H1 (cell line): Measurements from ENCODE around the gene EPHA5. TPM values are rescaled to one million over a fixed set of nuclear protein-coding genes. Genes with fewer than 3 reads are reported as not detected.

Experiments
- CTCF ChIA-PET: fragments of 300-600 bp; sonication (Branson Sonifier 250); formaldehyde crosslinking; loops from one replicate; lab custom pipeline; 2021; ENCODE audit not compliant: partially characterized antibody; lab: Charles Lee
- POLR2A ChIA-PET: fragments of 300-600 bp; sonication (Branson Sonifier 250); formaldehyde crosslinking; loops from one replicate; lab custom pipeline; 2021; ENCODE audit warnings: inconsistent platforms; ENCODE audit not compliant: partially characterized antibody; lab: Charles Lee
- DNase-seq, 2 experiments: peaks; one replicate each; pipeline versions ENCODE4 v3.0.0 to v3.0.0-alpha.2; 2010 to 2022; ENCODE audit warnings: low spot score in 2 of 2, low read depth in 1 of 2, mixed read lengths in 1 of 2
- FAIRE-seq: peaks from 2 replicates; lab custom pipeline; 2011; peaks lifted over from hg19 to GRCh38; lab: Jason Lieb, UNC
- H2AFZ ChIP-seq: 2 replicates; pipeline ENCODE4 v1.8.1; 2012; ENCODE audit warnings: low read length, inconsistent platforms
- H2AK5ac ChIP-seq: 2 replicates; pipeline ENCODE4 v1.6.1; 2013; ENCODE audit warnings: low read depth, low read length
- H2BK120ac ChIP-seq: replicated peaks from 2 replicates; pipeline ENCODE3; 2013; ENCODE audit warnings: low read depth, low read length, inconsistent platforms
- H2BK12ac ChIP-seq: 2 replicates; pipeline ENCODE4 v1.6.1; 2013; ENCODE audit warnings: low read depth, low read length
- H2BK15ac ChIP-seq: 2 replicates; pipeline ENCODE4 v1.6.1; 2013; ENCODE audit warnings: low read length
- H2BK20ac ChIP-seq: 2 replicates; pipeline ENCODE4 v1.6.1; 2013; ENCODE audit warnings: low read length
- H2BK5ac ChIP-seq: 2 replicates; pipeline ENCODE4 v1.6.1; 2013; ENCODE audit warnings: low read depth, low read length
- H3K14ac ChIP-seq: 2 replicates; pipeline ENCODE4 v1.6.1; 2013; ENCODE audit warnings: inconsistent platforms; ENCODE audit not compliant: insufficient read length
- H3K18ac ChIP-seq: 2 replicates; pipeline ENCODE4 v1.6.1; 2013; ENCODE audit warnings: low read length; ENCODE audit errors: extremely low read depth
- H3K23ac ChIP-seq: 2 replicates; pipeline ENCODE4 v1.6.1; 2013; ENCODE audit warnings: inconsistent platforms; ENCODE audit not compliant: insufficient read length
- H3K23me2 ChIP-seq: 2 replicates; pipeline ENCODE4 v1.6.1; 2013; ENCODE audit warnings: low read depth, low read length
- H3K27ac ChIP-seq: 2 replicates; pipeline ENCODE4 v1.6.1; 2011; ENCODE audit warnings: low read depth, low read length, inconsistent platforms
- H3K27me3 ChIP-seq, 4 experiments: replicated peaks in 1 of 4; 1 replicate in 1 of 4; 2 replicates in 3 of 4; pipeline versions ENCODE4 v1.6.1 to v1.8.1; 2011 to 2013; ENCODE audit warnings: low read length in 3 of 4, mild to moderate bottlenecking in 3 of 4, inconsistent platforms in 2 of 4, mixed read lengths in 2 of 4, moderate library complexity in 1 of 4; ENCODE audit not compliant: control insufficient read depth in 3 of 4, insufficient read depth in 3 of 4; ENCODE audit errors: extremely low read depth in 1 of 4
- H3K36me3 ChIP-seq, 4 experiments: 2 replicates each; pipeline versions ENCODE4 v1.6.1 to v1.8.1; 2011 to 2013; ENCODE audit warnings: mild to moderate bottlenecking in 4 of 4, low read length in 3 of 4, moderate library complexity in 2 of 4, control low read depth in 1 of 4, inconsistent platforms in 1 of 4; ENCODE audit not compliant: insufficient read depth in 4 of 4, control insufficient read depth in 2 of 4
- H3K4ac ChIP-seq: replicated peaks from 2 replicates; pipeline ENCODE3; 2013; ENCODE audit warnings: low read length, low read depth, mixed read lengths, inconsistent platforms; ENCODE audit not compliant: insufficient read length
- H3K4me1 ChIP-seq, 4 experiments: replicated peaks in 1 of 4; 1 replicate in 1 of 4; 2 replicates in 3 of 4; pipeline versions ENCODE4 v1.6.1 to v1.8.1; 2011 to 2013; ENCODE audit warnings: low read length in 3 of 4, inconsistent platforms in 2 of 4, mixed read lengths in 1 of 4; ENCODE audit not compliant: insufficient read depth in 4 of 4, control insufficient read depth in 3 of 4
- H3K4me2 ChIP-seq, 2 experiments: 2 replicates each; pipeline versions ENCODE4 v1.6.1 to v1.8.1; 2011 to 2013; ENCODE audit warnings: low read depth in 2 of 2, low read length in 2 of 2, control low read depth in 1 of 2, inconsistent platforms in 1 of 2, mild to moderate bottlenecking in 1 of 2; ENCODE audit not compliant: insufficient read depth in 1 of 2
- H3K4me3 ChIP-seq, 4 experiments: fragments of 200-600, 300-600 bp in 1 of 4; sonication (generic), shearing (Covaris generic), sonication (Bioruptor Twin) in 1 of 4; 2 replicates each; pipeline versions ENCODE4 v1.5.1 to v1.8.1; 2011 to 2016; ENCODE audit warnings: low read length in 4 of 4, low read depth in 3 of 4, control low read depth in 2 of 4, inconsistent platforms in 2 of 4, mild to moderate bottlenecking in 2 of 4, mixed read lengths in 1 of 4, moderate library complexity in 1 of 4; ENCODE audit not compliant: insufficient read depth in 2 of 4; ENCODE audit errors: extremely low read depth in 1 of 4
- H3K56ac ChIP-seq: replicated peaks from 2 replicates; pipeline ENCODE3; 2013; ENCODE audit warnings: low read depth, mild to moderate bottlenecking, mixed read lengths, low read length, inconsistent platforms; ENCODE audit not compliant: insufficient read length
- H3K79me1 ChIP-seq: 2 replicates; pipeline ENCODE4 v1.6.1; 2013; ENCODE audit warnings: low read depth, low read length, control low read depth
- H3K79me2 ChIP-seq, 2 experiments: 2 replicates each; pipeline versions ENCODE4 v1.6.1 to v1.8.1; 2012 to 2013; ENCODE audit warnings: low read length in 2 of 2, mild to moderate bottlenecking in 2 of 2, inconsistent platforms in 1 of 2; ENCODE audit not compliant: insufficient read depth in 2 of 2, control insufficient read depth in 1 of 2
- H3K9ac ChIP-seq, 4 experiments: replicated peaks in 1 of 4; 1 replicate in 1 of 4; 2 replicates in 3 of 4; pipeline versions ENCODE4 v1.6.1 to v1.8.1; 2011 to 2013; ENCODE audit warnings: low read depth in 3 of 4, low read length in 3 of 4, control low read depth in 2 of 4, mild to moderate bottlenecking in 2 of 4, moderate library complexity in 2 of 4, inconsistent platforms in 1 of 4; ENCODE audit errors: extremely low read depth in 1 of 4
- H3K9me3 ChIP-seq, 2 experiments: 2 replicates each; pipeline versions ENCODE4 v1.6.1 to v1.8.1; 2012 to 2013; ENCODE audit warnings: mild to moderate bottlenecking in 2 of 2, moderate library complexity in 2 of 2, control low read depth in 1 of 2, inconsistent platforms in 1 of 2, low read depth in 1 of 2, low read length in 1 of 2, mixed read lengths in 1 of 2; ENCODE audit not compliant: insufficient read depth in 2 of 2
- H4K20me1 ChIP-seq, 2 experiments: replicated peaks in 1 of 2; 2 replicates each; pipeline versions ENCODE3 to v1.8.1; 2011 to 2013; ENCODE audit warnings: inconsistent platforms in 2 of 2, low read length in 2 of 2, mild to moderate bottlenecking in 1 of 2; ENCODE audit not compliant: insufficient read depth in 2 of 2, control insufficient read depth in 1 of 2
- H4K5ac ChIP-seq: 2 replicates; pipeline ENCODE4 v1.6.1; 2013; ENCODE audit warnings: low read length, low read depth, mixed read lengths, inconsistent platforms; ENCODE audit not compliant: insufficient read length
- H4K8ac ChIP-seq: 2 replicates; pipeline ENCODE4 v1.8.0; 2013; ENCODE audit warnings: mild to moderate bottlenecking, moderate library complexity, low read length, inconsistent platforms; ENCODE audit not compliant: insufficient read depth; ENCODE audit errors: extremely low read depth
- H4K91ac ChIP-seq: replicated peaks from 2 replicates; pipeline ENCODE3; 2013; ENCODE audit warnings: low read length, mixed read lengths, inconsistent platforms; ENCODE audit not compliant: insufficient read length
- CBX8 ChIP-seq: fragments of 300-800, 300-1000 bp; sonication (generic); IDR thresholded peaks from 2 replicates; pipeline ENCODE4 v1.7.1; 2016; ENCODE audit warnings: low read depth, low read length, borderline replicate concordance
- CEBPB ChIP-seq: IDR thresholded peaks from 2 replicates; pipeline ENCODE4 v1.6.1; 2012; ENCODE audit warnings: low read depth, low read length
- EZH2 ChIP-seq: fragments of 200-600 bp; sonication (generic); IDR thresholded peaks from 2 replicates; pipeline ENCODE4 v1.7.1; 2012; ENCODE audit warnings: low read depth, mild to moderate bottlenecking, moderate library complexity, low read length, inconsistent platforms; ENCODE audit not compliant: severe bottlenecking
- HDAC2 ChIP-seq, 2 experiments: fragments of 300-600 bp in 1 of 2; sonication (generic) in 1 of 2; IDR thresholded peaks; 2 replicates each; pipeline ENCODE4 v1.6.1; 2011 to 2012; ENCODE audit warnings: low read depth in 2 of 2, low read length in 2 of 2, mild to moderate bottlenecking in 2 of 2, moderate library complexity in 2 of 2, borderline replicate concordance in 1 of 2, inconsistent platforms in 1 of 2
- SIRT6 ChIP-seq: IDR thresholded peaks from one replicate; pipeline ENCODE4 v1.7.1; 2012; ENCODE audit warnings: low read length, inconsistent platforms
- SIX5 ChIP-seq: IDR thresholded peaks from 2 replicates; pipeline ENCODE4 v1.6.1; 2011; ENCODE audit warnings: mild to moderate bottlenecking, low read depth, low read length
- SP1 ChIP-seq: IDR thresholded peaks from 2 replicates; pipeline ENCODE4 v1.6.1; 2011; ENCODE audit warnings: low read depth, low read length
- SRF ChIP-seq: IDR thresholded peaks from 2 replicates; pipeline ENCODE4 v1.6.1; 2011; ENCODE audit warnings: mild to moderate bottlenecking, low read depth, low read length, moderate library complexity
- ZNF274 ChIP-seq: IDR thresholded peaks from 2 replicates; pipeline ENCODE4 v1.7.0; 2012; ENCODE audit warnings: low read length, borderline replicate concordance; ENCODE audit errors: extremely low read depth
- WGBS, 2 experiments: shearing (Covaris generic) in 1 of 2; methylation state at CpG; one replicate each; pipeline versions ENCODE4 v1.1.6 to v1.1.7; 2013 to 2015; ENCODE audit warnings: low lambda C conversion rate in 2 of 2, mixed read lengths in 2 of 2, inconsistent platforms in 1 of 2, low coverage in 1 of 2, missing lambda C conversion rate in 1 of 2; ENCODE audit not compliant: insufficient replicate concordance in 2 of 2, insufficient coverage in 1 of 2, insufficient read length in 1 of 2; ENCODE audit errors: extremely low coverage in 1 of 2, missing lambda C conversion rate in 1 of 2; 5-methylcytosine and 5-hydroxymethylcytosine counted together
- polyA plus RNA-seq, 7 experiments: library from polyadenylated mRNA; depleted of rRNA in 3 of 7; stranded (reverse) in 5 of 7; unstranded in 2 of 7; fragments of >200 nt in 5 of 7; fragments of 200-250 nt in 2 of 7; gene quantifications; 1 replicate in 5 of 7; 2 replicates in 1 of 7; 4 replicates in 1 of 7; pipeline versions ENCODE4 v1.2.1 to v1.2.3, GENCODE V29; 2011 to 2013; ENCODE audit warnings: missing spikeins in 2 of 7, mixed read lengths in 2 of 7
- total RNA-seq: library from RNA; stranded (reverse); fragmentation: NEBNext Ultra II Directional; extraction: Animal tissue kit (Norgen Biotek cat#: 25700); gene quantifications from 2 replicates; pipeline ENCODE4 v1.2.1, GENCODE V29; 2021
- TF ChIP-seq, protein P1 (sequence below): IDR thresholded peaks from 2 replicates; pipeline ENCODE4 v1.6.1; 2012; ENCODE audit warnings: inconsistent platforms
- TF ChIP-seq, protein P2 (sequence below): IDR thresholded peaks from 2 replicates; pipeline ENCODE4 v1.6.1; 2011; ENCODE audit warnings: low read depth, mild to moderate bottlenecking, low read length; ENCODE audit not compliant: insufficient read depth

The EPHA5 gene
- total and polyA plus RNA-seq, 2 of the 8 experiments (the other 6 are each of a cell fraction or from before 2014, with no cell fraction given), result 0.03 to 0.11 TPM

DNA sequence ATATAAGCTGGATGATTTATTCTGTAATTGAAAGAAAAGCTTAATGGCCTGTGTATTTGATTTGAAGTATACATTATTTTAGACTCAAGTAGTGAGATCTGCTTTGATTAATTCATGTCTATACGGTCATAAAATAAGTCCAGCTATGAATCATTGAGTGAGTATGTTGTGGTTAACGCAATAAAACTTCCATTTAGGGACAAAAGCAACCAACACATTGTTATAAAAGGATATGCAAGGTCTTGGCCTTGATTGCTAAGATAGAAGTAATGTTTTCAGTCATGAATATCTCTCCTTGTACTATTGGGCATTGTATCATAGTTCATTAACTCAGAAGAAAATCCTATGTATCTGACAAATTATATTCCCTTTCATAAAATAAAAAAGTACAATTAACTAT, 162.1 kb downstream of the EPHA5 start:
- no peak overlapping the region for H3K4me2 ChIP-seq
- ChIA-PET POLR2A (no interaction called here), CTCF (no interaction called here)
- H2BK15ac ChIP-seq, result no peak overlapping the region
- no peak overlapping the region for H3K23ac ChIP-seq
- WGBS, 2 experiments, result 86% methylated on average over 2 of the region's 2 CpGs; no CpG with 5 or more reads in 1 of the 2 experiments
- no peak for DNase-seq
- H2BK5ac ChIP-seq, result no peak overlapping the region
- no peak overlapping the region for H2BK120ac ChIP-seq
- no peak overlapping the region for H3K18ac ChIP-seq
- no peak overlapping the region for H4K8ac ChIP-seq
- H3K27me3 ChIP-seq, result no peaks in the 10 kb centered on the region
- no peaks in the 10 kb centered on the region for H3K9me3 ChIP-seq
- H2AFZ ChIP-seq, result no peak overlapping the region
- no peak overlapping the region for H3K4me3 ChIP-seq
- H4K20me1 ChIP-seq, result no peaks in the 10 kb centered on the region
- H2BK12ac ChIP-seq, result no peak overlapping the region
- H2AK5ac ChIP-seq, result no peak overlapping the region
- no peaks in the 10 kb centered on the region for H3K4me1 ChIP-seq
- H3K14ac ChIP-seq, result no peak overlapping the region
- no peak overlapping the region for H4K91ac ChIP-seq
- TF ChIP-seq SRF (no peak), ZNF274 (no peak), SP1 (no peak), CEBPB (no peak), EZH2 (no peak), CBX8 (no peak), HDAC2 (IDR thresholded peaks at IDR 0.05; ENCODE audit: borderline replicate concordance in 1 of 2, low read depth in 2 of 2, low read length in 2 of 2) (no peak), SIX5 (no peak), SIRT6 (no peak)
- TF ChIP-seq, protein P1, sequence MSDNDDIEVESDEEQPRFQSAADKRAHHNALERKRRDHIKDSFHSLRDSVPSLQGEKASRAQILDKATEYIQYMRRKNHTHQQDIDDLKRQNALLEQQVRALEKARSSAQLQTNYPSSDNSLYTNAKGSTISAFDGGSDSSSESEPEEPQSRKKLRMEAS, result no peak
- TF ChIP-seq, protein P2, sequence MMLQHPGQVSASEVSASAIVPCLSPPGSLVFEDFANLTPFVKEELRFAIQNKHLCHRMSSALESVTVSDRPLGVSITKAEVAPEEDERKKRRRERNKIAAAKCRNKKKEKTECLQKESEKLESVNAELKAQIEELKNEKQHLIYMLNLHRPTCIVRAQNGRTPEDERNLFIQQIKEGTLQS, result no peak
- H4K5ac ChIP-seq, result no peak overlapping the region
- no peak for FAIRE-seq
- no peaks in the 10 kb centered on the region for H3K79me2 ChIP-seq
- H3K23me2 ChIP-seq, result no peaks in the 10 kb centered on the region
- H2BK20ac ChIP-seq, result no peak overlapping the region
- no peaks in the 10 kb centered on the region for H3K79me1 ChIP-seq
- H3K9ac ChIP-seq, result no peak overlapping the region
- H3K36me3 ChIP-seq, result no peaks in the 10 kb centered on the region
- H3K56ac ChIP-seq, result no peak overlapping the region
- no peak overlapping the region for H3K27ac ChIP-seq
- H3K4ac ChIP-seq, result no peak overlapping the region
